Activated effector memory CD4-positive, alpha-beta T cell treated with anti-CD3 and anti-CD28 coated beads, Interleukin-2, amount 50 U/mL, for 16 hours (primary cell): Measurements from ENCODE around the gene YY1.

Experiments used
- DNase-seq: peaks from one replicate; pipeline ENCODE4 v3.0.0-alpha.2; 2020

The YY1 gene

GRCh38 chr14:100317912-100318808, 79.2 kb downstream of the YY1 start:
- DNase-seq: peak; percentile 88

GRCh38 chr14:100320157-100320856, 81.4 kb downstream of the YY1 start:
- no peak for DNase-seq

- DNase-seq: no peak
These were observed 82.7 kb downstream of the YY1 start for GRCh38 chr14:100321473-100322137.

GRCh38 chr14:100322138-100322957, 83.4 kb downstream of the YY1 start:
- no peak for DNase-seq

- no peak for DNase-seq
These were observed 84.4 kb downstream of the YY1 start, which contains the start of gene SLC25A47 for GRCh38 chr14:100323121-100323941. SLC25A47 (plus strand) TSS chr14:100323339; CDS start chr14:100323415, 76 bp downstream.

GRCh38 chr14:100323942-100324307, 85.0 kb downstream of the YY1 start:
- no peak for DNase-seq

GRCh38 chr14:100325231-100325632, 86.3 kb downstream of the YY1 start:
- no peak for DNase-seq

- no peak for DNase-seq
These were observed 87.0 kb downstream of the YY1 start for GRCh38 chr14:100325958-100326357.

GRCh38 chr14:100327128-100327527, 88.2 kb downstream of the YY1 start:
- DNase-seq: no peak

GRCh38 chr14:100328495-100329163, 89.7 kb downstream of the YY1 start:
- no peak for DNase-seq

- DNase-seq: no peak
These were observed 90.5 kb downstream of the YY1 start for GRCh38 chr14:100329233-100330006.

- no peak for DNase-seq
These were observed 91.0 kb downstream of the YY1 start for GRCh38 chr14:100330007-100330344.

GRCh38 chr14:100330388-100330931, 91.5 kb downstream of the YY1 start:
- no peak for DNase-seq

GRCh38 chr14:100332071-100332639, 93.2 kb downstream of the YY1 start:
- no peak for DNase-seq
